ENCODE measurements around the gene RAPGEF1. TPM values are rescaled to one million over a fixed set of nuclear protein-coding genes. Genes with fewer than 3 reads are reported as not detected.

Gene RAPGEF1
- total and polyA plus RNA-seq, 10 donors: 16.9 to 137 (median 104) TPM

DNA sequence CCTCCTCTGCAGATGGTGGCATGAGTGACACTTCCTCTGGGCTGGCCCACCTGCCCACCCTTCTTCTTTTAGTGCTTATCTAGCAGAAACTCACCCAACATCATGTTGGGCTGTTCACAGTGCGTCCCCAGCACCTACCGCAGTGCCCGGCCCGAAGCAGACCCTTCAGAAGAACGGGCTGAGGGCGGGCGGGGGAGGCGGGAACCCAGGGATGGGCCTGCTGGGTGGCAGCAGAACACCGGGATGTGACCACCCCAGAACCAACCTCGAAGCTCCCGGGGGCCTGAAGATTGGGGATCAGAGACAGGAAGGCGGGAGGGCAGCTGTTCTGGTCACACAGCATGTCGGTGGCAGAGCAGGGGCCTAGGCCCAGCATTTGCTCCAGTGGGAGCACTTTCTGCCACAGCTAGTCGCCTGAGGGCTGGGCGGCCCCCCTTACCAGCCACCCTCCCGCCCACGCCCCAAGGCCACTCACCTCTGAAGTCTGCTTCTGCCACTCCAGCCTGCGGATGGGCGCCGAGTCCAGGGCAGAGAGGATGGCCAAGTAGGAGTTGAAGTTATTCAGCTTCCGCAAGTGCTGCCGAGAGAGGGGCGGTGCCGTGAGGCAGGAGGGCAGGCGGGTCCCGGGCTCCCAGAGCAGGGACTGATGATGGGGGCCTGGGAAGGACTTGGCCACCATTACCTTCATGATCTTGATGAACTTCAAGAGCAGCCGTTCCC is 155.9 kb downstream of the RAPGEF1 start:
- no peak for DNase-seq
- H3K27ac ChIP-seq: peak overlapping the region in 7 of 8 donors; percentile 45 to 84 (median 67)
- WGBS, 5 donors: 89 to 92% (median 90%) methylated on average over 19 to 27 of the region's 27 CpGs
- H3K9me3 ChIP-seq: no peaks in the 10 kb centered on the region
- peaks cover 20 to 41% (median 32%) of the 10 kb centered on the region in 6 donors for H3K4me1 ChIP-seq
- H3K36me3 ChIP-seq: peaks cover 8 to 88% (median 70%) of the 10 kb centered on the region in 6 donors
- no peak for TF ChIP-seq POLR2A (IDR thresholded peaks at IDR 0.05)
- peak in 1 of 3 donors; percentile 35 for TF ChIP-seq POLR2AphosphoS5 (IDR thresholded peaks at IDR 0.05)
- TF ChIP-seq, protein P1, sequence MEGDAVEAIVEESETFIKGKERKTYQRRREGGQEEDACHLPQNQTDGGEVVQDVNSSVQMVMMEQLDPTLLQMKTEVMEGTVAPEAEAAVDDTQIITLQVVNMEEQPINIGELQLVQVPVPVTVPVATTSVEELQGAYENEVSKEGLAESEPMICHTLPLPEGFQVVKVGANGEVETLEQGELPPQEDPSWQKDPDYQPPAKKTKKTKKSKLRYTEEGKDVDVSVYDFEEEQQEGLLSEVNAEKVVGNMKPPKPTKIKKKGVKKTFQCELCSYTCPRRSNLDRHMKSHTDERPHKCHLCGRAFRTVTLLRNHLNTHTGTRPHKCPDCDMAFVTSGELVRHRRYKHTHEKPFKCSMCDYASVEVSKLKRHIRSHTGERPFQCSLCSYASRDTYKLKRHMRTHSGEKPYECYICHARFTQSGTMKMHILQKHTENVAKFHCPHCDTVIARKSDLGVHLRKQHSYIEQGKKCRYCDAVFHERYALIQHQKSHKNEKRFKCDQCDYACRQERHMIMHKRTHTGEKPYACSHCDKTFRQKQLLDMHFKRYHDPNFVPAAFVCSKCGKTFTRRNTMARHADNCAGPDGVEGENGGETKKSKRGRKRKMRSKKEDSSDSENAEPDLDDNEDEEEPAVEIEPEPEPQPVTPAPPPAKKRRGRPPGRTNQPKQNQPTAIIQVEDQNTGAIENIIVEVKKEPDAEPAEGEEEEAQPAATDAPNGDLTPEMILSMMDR (IDR thresholded peaks at IDR 0.05 in 8 of 11, conservative IDR thresholded peaks at IDR 0.05 in 3 of 11): no peak
- H3K4me3 ChIP-seq: no peak overlapping the region
- intact Hi-C loops (cut with DNase I; ENCODE audit: low total_unique reads): no loop called here
- H3K27me3 ChIP-seq (replicated peaks in 1 of 7): no peaks in the 10 kb centered on the region

DNA sequence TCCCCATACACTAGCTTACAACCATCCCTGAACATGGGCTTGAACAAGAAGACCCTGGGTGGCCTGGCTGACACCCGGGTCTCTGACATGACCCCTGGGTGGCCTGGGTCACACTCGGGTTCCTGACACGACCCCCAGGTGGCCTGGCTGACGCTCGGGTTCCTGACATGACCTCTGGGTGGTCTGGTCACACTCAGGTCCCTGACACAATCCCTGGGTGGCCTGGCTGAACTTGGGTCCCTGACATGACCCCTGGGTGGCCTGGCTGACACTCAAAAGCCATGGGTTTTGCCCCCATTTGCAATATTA is 156.6 kb downstream of the RAPGEF1 start:
- WGBS, 5 donors: 85 to 97% (median 92%) methylated on average over 5 of the region's 5 CpGs
- TF ChIP-seq, protein P1 (IDR thresholded peaks at IDR 0.05 in 8 of 11, conservative IDR thresholded peaks at IDR 0.05 in 3 of 11): no peak
- no peak for TF ChIP-seq POLR2AphosphoS5 (IDR thresholded peaks at IDR 0.05)
- no peak for TF ChIP-seq POLR2A (IDR thresholded peaks at IDR 0.05)
- intact Hi-C loops (cut with DNase I; ENCODE audit: low total_unique reads): no loop called here
- H3K4me3 ChIP-seq: no peak overlapping the region
- no peaks in the 10 kb centered on the region for H3K27me3 ChIP-seq (replicated peaks in 1 of 7)
- H3K9me3 ChIP-seq: no peaks in the 10 kb centered on the region
- no peak for DNase-seq
- H3K27ac ChIP-seq: peak overlapping the region in 2 of 8 donors; percentile 75 to 84
- peaks cover 8 to 88% (median 68%) of the 10 kb centered on the region in 6 donors for H3K36me3 ChIP-seq
- H3K4me1 ChIP-seq: peaks cover 21 to 48% (median 39%) of the 10 kb centered on the region in 6 donors

DNA sequence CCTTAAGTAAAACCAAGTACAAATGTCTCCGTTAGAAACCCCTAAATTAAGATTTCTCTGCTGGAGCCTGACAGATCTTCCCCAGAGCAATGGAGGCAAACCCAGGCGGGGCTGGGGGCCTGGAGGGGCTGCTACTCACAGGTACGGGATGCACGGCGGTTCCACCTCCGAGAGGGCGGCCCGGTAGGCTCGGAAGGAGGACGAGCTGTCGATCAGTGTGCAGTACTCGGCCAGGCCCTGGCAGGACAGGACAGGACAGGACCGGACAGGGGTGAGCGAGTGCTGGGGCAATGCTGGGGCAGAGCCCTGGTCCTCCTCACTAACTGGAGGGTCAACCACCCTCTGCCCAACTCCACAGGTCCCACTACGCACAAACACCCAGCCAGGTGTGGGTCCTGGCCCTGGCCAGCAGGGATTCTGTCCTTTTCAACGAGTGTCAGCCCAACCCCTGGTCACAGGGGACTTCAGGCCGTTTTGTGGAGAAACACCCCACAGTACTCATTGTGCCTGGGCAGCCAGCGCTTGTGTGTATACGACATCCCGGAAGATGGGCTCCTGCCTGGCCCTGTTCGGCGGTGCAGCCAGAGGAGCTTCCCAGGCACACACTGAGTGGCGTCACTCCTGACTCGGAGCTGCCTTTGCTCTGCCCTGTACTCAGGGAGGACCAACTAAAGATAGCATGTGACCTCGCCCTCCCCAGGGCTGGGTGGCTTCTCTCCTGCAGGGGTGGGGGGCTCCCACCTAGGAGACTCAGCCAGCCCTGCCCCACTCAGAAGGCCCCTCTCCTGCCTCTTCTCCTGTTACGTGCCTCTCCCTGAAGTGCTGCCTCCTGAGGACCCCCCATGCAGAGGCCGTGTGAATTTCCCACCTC is 157.2 kb downstream of the RAPGEF1 start:
- DNase-seq: no peak

More for the DNA sequence above, 157.2 kb downstream of the RAPGEF1 start:
- WGBS, 5 donors: 93 to 95% (median 94%) methylated on average over 19 to 27 of the region's 27 CpGs
- intact Hi-C loops (cut with DNase I; ENCODE audit: low total_unique reads): no loop called here
- Histone ChIP-seq H3K27ac (peak overlapping the region in 2 of 8 donors; percentile 75 to 84), H3K4me1 (peaks cover 21 to 54% (median 43%) of the 10 kb centered on the region in 6 donors), H3K9me3 (no peaks in the 10 kb centered on the region), H3K36me3 (peaks cover 8 to 88% (median 67%) of the 10 kb centered on the region in 6 donors), H3K27me3 (replicated peaks in 1 of 7) (no peaks in the 10 kb centered on the region), H3K4me3 (no peak overlapping the region)
- TF ChIP-seq, protein P1 (IDR thresholded peaks at IDR 0.05 in 8 of 11, conservative IDR thresholded peaks at IDR 0.05 in 3 of 11): no peak
- peak in 1 of 3 donors; percentile 26 for TF ChIP-seq POLR2AphosphoS5 (IDR thresholded peaks at IDR 0.05)

All from spleen (tissue), 11 donors.